ENCODE data around the gene APOL5.

DNA sequence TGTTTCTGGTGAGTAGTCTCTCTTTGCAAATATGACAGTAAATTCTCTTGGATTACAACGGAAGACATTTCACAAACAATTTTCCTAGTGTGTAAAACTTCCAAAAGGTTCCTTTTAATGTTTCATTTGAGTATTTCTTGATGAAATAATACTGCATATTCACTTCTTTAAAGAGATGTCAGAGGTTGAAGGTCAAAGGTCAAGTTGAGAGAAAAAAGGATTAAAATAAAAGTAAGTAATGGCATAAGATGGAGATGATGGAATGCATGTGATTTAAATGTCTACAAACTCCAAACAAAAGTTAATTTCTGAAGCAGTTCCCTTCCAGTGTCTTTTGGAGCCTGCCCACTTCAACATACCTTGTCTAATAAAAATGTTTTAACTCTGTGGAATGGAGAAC lies 40.7 kb downstream of the APOL5 start:
- no peak for TF ChIP-seq POLR2AphosphoS5 (IDR thresholded peaks at IDR 0.05; ENCODE audit: low read depth)
- no peak for TF ChIP-seq GABPA (IDR thresholded peaks at IDR 0.05; ENCODE audit: low read depth)
- TF ChIP-seq, protein P1, sequence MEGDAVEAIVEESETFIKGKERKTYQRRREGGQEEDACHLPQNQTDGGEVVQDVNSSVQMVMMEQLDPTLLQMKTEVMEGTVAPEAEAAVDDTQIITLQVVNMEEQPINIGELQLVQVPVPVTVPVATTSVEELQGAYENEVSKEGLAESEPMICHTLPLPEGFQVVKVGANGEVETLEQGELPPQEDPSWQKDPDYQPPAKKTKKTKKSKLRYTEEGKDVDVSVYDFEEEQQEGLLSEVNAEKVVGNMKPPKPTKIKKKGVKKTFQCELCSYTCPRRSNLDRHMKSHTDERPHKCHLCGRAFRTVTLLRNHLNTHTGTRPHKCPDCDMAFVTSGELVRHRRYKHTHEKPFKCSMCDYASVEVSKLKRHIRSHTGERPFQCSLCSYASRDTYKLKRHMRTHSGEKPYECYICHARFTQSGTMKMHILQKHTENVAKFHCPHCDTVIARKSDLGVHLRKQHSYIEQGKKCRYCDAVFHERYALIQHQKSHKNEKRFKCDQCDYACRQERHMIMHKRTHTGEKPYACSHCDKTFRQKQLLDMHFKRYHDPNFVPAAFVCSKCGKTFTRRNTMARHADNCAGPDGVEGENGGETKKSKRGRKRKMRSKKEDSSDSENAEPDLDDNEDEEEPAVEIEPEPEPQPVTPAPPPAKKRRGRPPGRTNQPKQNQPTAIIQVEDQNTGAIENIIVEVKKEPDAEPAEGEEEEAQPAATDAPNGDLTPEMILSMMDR (IDR thresholded peaks at IDR 0.05; ENCODE audit: insufficient read depth, low read length): no peak
- TF ChIP-seq, protein P2, sequence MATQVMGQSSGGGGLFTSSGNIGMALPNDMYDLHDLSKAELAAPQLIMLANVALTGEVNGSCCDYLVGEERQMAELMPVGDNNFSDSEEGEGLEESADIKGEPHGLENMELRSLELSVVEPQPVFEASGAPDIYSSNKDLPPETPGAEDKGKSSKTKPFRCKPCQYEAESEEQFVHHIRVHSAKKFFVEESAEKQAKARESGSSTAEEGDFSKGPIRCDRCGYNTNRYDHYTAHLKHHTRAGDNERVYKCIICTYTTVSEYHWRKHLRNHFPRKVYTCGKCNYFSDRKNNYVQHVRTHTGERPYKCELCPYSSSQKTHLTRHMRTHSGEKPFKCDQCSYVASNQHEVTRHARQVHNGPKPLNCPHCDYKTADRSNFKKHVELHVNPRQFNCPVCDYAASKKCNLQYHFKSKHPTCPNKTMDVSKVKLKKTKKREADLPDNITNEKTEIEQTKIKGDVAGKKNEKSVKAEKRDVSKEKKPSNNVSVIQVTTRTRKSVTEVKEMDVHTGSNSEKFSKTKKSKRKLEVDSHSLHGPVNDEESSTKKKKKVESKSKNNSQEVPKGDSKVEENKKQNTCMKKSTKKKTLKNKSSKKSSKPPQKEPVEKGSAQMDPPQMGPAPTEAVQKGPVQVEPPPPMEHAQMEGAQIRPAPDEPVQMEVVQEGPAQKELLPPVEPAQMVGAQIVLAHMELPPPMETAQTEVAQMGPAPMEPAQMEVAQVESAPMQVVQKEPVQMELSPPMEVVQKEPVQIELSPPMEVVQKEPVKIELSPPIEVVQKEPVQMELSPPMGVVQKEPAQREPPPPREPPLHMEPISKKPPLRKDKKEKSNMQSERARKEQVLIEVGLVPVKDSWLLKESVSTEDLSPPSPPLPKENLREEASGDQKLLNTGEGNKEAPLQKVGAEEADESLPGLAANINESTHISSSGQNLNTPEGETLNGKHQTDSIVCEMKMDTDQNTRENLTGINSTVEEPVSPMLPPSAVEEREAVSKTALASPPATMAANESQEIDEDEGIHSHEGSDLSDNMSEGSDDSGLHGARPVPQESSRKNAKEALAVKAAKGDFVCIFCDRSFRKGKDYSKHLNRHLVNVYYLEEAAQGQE (IDR thresholded peaks at IDR 0.05; ENCODE audit: insufficient replicate concordance, low read depth): no peak

Measured in HL-60 (cell line).